Stimulated activated CD8-positive, alpha-beta memory T cell treated with anti-CD3 and anti-CD28 coated beads, Interleukin-7, amount 100 ng/mL, for 1 hour (primary cell): ENCODE results near the gene TCEA3.

Experiments
- DNase-seq, 2 donors: peaks; one replicate each; pipeline ENCODE4 v3.0.0-alpha.2; 2020; ENCODE audit warnings: low read depth in 2 of 2

The TCEA3 gene

GRCh38 chr1:23424293-23425192, at the start of gene TCEA3:
Gene TCEA3, minus strand, starts transcription at chr1:23424748. Its CDS starts 115 bp downstream, at chr1:23424633.
- DNase-seq, result no peak

GRCh38 chr1:23473037-23473800, 48.7 kb upstream of the TCEA3 start:
- no peak for DNase-seq

GRCh38 chr1:23472351-23473036, 47.9 kb upstream of the TCEA3 start:
- no peak for DNase-seq

- DNase-seq, result no peak
These were observed 47.0 kb upstream of the TCEA3 start for GRCh38 chr1:23471473-23472075.

GRCh38 chr1:23470282-23471070, 45.9 kb upstream of the TCEA3 start:
- no peak for DNase-seq

- no peak for DNase-seq
These were observed 44.9 kb upstream of the TCEA3 start for GRCh38 chr1:23469372-23469982.

- DNase-seq, result no peak
These were observed 42.0 kb upstream of the TCEA3 start for GRCh38 chr1:23466423-23466989.

- DNase-seq, result no peak
These were observed 38.7 kb upstream of the TCEA3 start for GRCh38 chr1:23463286-23463685.

- DNase-seq, result no peak
These were observed 38.2 kb upstream of the TCEA3 start for GRCh38 chr1:23462766-23463165.

GRCh38 chr1:23461050-23461449, 36.5 kb upstream of the TCEA3 start:
- DNase-seq, result no peak

GRCh38 chr1:23460519-23460918, 36.0 kb upstream of the TCEA3 start:
- DNase-seq, result no peak

- no peak for DNase-seq
These were observed 34.8 kb upstream of the TCEA3 start for GRCh38 chr1:23459338-23459757.

- DNase-seq, result no peak
These were observed 31.7 kb upstream of the TCEA3 start for GRCh38 chr1:23456226-23456625.

- DNase-seq, result no peak
These were observed 29.0 kb upstream of the TCEA3 start for GRCh38 chr1:23453455-23454000.

- peak in 1 of 2 donors; percentile 7 for DNase-seq
These were observed 27.5 kb upstream of the TCEA3 start for GRCh38 chr1:23452011-23452411.

- DNase-seq, result no peak
These were observed 26.9 kb upstream of the TCEA3 start for GRCh38 chr1:23451441-23451840.

- DNase-seq, result no peak
These were observed 26.3 kb upstream of the TCEA3 start for GRCh38 chr1:23450894-23451293.

GRCh38 chr1:23449958-23450357, 25.4 kb upstream of the TCEA3 start:
- no peak for DNase-seq

- DNase-seq, result no peak
These were observed 24.8 kb upstream of the TCEA3 start for GRCh38 chr1:23449306-23449705.

- no peak for DNase-seq
These were observed 24.3 kb upstream of the TCEA3 start for GRCh38 chr1:23448846-23449245.
